ENCODE data around the gene NPY.

DNA sequence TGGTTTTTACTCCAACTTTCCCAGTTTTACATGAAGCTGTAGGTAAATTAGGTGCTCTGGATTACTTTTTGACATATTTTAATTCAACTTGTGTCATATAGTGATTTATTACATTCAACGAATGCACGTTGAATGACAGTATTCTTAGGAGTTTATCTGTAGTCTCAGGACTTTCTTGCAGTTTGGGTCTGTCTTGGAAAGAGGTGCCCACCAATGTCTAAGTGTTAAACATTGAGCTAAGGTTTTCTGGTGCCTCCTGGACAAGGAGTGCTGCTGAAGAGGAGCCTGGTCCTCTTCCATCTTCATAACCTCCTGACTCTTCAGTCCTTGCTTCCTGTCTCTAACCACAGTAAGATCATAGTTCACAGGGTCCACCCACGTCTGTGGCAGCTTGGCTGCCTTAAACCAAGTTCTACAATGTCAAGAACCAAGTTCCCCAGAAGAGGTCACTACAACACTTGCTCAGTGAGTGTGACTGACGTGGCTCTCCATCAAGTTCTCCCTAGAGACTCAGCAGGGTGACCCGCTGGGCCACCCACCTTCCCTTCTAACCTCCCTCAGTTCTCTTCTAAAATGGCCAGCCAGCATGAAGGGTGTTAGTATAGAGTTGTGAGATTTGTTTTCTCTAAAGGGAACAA is 6.1 kb downstream of the NPY start:
- TF ChIP-seq TCF4 (CRISPR knock-in tag; IDR thresholded peaks at IDR 0.05; ENCODE audit: borderline replicate concordance) = no peak
- TF ChIP-seq ARNTL (CRISPR knock-in tag; IDR thresholded peaks at IDR 0.05; ENCODE audit: borderline replicate concordance, low read depth) = no peak

Measured in SK-N-SH treated with all-trans-retinoic acid at 6 μM for 48 hours (cell line).